DND-41 (cell line): ENCODE data around the gene PHF21B.

ENCODE experiments used
- EZH2 ChIP-seq: IDR thresholded peaks from 3 replicates; pipeline ENCODE4 v1.6.1; 2012; ENCODE audit warnings: borderline replicate concordance, low read depth, mild to moderate bottlenecking, moderate library complexity, low read length, inconsistent platforms; ENCODE audit not compliant: severe bottlenecking
- TF ChIP-seq, protein P1 (sequence below): IDR thresholded peaks from 2 replicates; pipeline ENCODE4 v1.5.1; 2012; ENCODE audit warnings: borderline replicate concordance, low read length, moderate library complexity, mild to moderate bottlenecking; ENCODE audit not compliant: poor library complexity, severe bottlenecking; ENCODE audit errors: extremely low read depth

DNA sequence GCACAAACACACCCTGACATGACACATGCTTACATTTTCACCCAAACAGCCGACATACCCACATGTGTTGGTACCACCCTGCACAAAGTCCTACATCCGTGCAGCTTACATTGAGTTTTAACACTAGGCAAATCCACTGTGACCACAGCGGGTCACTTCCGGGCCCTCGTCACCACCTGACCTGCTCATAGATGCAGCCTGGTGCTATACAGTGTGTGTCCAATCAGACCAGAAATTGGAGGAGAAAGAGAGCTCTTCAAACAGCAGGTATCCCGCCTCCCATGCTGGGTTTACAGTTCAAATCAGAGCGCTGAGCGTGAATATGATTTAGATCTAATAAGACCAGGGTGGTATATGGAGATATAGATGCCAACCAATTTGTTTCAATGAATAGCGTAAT is 35.4 kb downstream of the PHF21B start:
- TF ChIP-seq, protein P1, sequence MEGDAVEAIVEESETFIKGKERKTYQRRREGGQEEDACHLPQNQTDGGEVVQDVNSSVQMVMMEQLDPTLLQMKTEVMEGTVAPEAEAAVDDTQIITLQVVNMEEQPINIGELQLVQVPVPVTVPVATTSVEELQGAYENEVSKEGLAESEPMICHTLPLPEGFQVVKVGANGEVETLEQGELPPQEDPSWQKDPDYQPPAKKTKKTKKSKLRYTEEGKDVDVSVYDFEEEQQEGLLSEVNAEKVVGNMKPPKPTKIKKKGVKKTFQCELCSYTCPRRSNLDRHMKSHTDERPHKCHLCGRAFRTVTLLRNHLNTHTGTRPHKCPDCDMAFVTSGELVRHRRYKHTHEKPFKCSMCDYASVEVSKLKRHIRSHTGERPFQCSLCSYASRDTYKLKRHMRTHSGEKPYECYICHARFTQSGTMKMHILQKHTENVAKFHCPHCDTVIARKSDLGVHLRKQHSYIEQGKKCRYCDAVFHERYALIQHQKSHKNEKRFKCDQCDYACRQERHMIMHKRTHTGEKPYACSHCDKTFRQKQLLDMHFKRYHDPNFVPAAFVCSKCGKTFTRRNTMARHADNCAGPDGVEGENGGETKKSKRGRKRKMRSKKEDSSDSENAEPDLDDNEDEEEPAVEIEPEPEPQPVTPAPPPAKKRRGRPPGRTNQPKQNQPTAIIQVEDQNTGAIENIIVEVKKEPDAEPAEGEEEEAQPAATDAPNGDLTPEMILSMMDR, result no peak
- TF ChIP-seq EZH2, result no peak
